K562 (cell line): Measurements from ENCODE around the gene CAPN2. TPM values are rescaled to one million over a fixed set of nuclear protein-coding genes. Genes with fewer than 3 reads are reported as not detected.

Experiments
- ATAC-seq: fragments of 200-7000 bp; cut with Tn5 transposase; 3 replicates; pipeline ENCODE4 v1.9.1; 2020; ENCODE audit warnings: moderate library complexity
- BruUV-seq: library from RNA; stranded (reverse); fragments of 400-500 nt; replicated peaks from 2 replicates; lab custom pipeline; 2021; lab: Mats Ljungman, UMichigan
- CTCF ChIA-PET: fragments of 300-600 bp; formaldehyde crosslinking; extraction: SDS; loops from one replicate; lab custom pipeline; 2021; ENCODE audit warnings: low intra/inter-chr PET ratio; lab: Yijun Ruan, JAX
- POLR2A ChIA-PET: fragments of 300-600, 350-650 bp; sonication (Branson Sonifier 250); formaldehyde crosslinking; extraction: SDS; loops from one replicate; lab custom pipeline; 2021; ENCODE audit warnings: antibody characterized with exemption, inconsistent platforms; lab: Yijun Ruan, JAX
- DNase-seq, 4 experiments: peaks; one replicate each; pipeline versions ENCODE4 v3.0.0 to v3.0.0-alpha.2; 2011 to 2018; ENCODE audit warnings: low spot score in 3 of 4, mixed read lengths in 3 of 4; ENCODE audit errors: extremely low read depth in 1 of 4
- FAIRE-seq: peaks from 2 replicates; lab custom pipeline; 2011; peaks lifted over from hg19 to GRCh38; lab: Jason Lieb, UNC
- H2AFZ ChIP-seq: 2 replicates; pipeline ENCODE4 v1.6.0; 2011; ENCODE audit warnings: low read depth, low read length, control low read depth, inconsistent platforms
- H3K27ac ChIP-seq: fragments of 200-600 bp; 3 replicates; pipeline ENCODE4 v1.8.0; 2011; ENCODE audit warnings: low read depth, mild to moderate bottlenecking, control low read depth, inconsistent platforms, low read length, moderate library complexity, mixed read lengths; ENCODE audit errors: extremely low read depth
- H3K27me3 ChIP-seq, 2 experiments: fragments of 300-600 bp in 1 of 2; 2 replicates in 1 of 2; 3 replicates in 1 of 2; pipeline versions ENCODE4 v1.6.0 to v1.8.0; 2011; ENCODE audit warnings: inconsistent platforms in 2 of 2, low read length in 2 of 2, mild to moderate bottlenecking in 1 of 2, mixed read lengths in 1 of 2, moderate library complexity in 1 of 2; ENCODE audit not compliant: control insufficient read depth in 2 of 2, insufficient read depth in 2 of 2
- H3K36me3 ChIP-seq: fragments of 300-600 bp; 3 replicates; pipeline ENCODE4 v1.8.0; 2011; ENCODE audit warnings: mild to moderate bottlenecking, low read length, inconsistent platforms; ENCODE audit not compliant: control insufficient read depth, insufficient read depth
- H3K4me1 ChIP-seq, 2 experiments: fragments of 200-600 bp in 1 of 2; replicated peaks in 1 of 2; 2 replicates in 1 of 2; 3 replicates in 1 of 2; pipeline versions ENCODE4 v1.5.1 to v1.8.0; 2011; ENCODE audit warnings: inconsistent platforms in 2 of 2, low read length in 2 of 2, mild to moderate bottlenecking in 1 of 2, mixed read lengths in 1 of 2, moderate library complexity in 1 of 2; ENCODE audit not compliant: control insufficient read depth in 2 of 2, insufficient read depth in 2 of 2
- H3K4me2 ChIP-seq: 2 replicates; pipeline ENCODE4 v1.6.1; 2011; ENCODE audit warnings: low read length, control low read depth, inconsistent platforms, mixed read lengths; ENCODE audit not compliant: insufficient read depth
- H3K4me3 ChIP-seq: fragments of 200-600 bp; sonication (generic), shearing (Covaris generic); 2 replicates; pipeline ENCODE4 v1.5.1; 2016; ENCODE audit warnings: control low read depth, inconsistent platforms
- H3K79me2 ChIP-seq: fragments of 200-600 bp; 3 replicates; pipeline ENCODE4 v1.8.0; 2011; ENCODE audit warnings: low read length, inconsistent platforms; ENCODE audit not compliant: control insufficient read depth, insufficient read depth
- H3K9ac ChIP-seq, 2 experiments: 2 replicates each; pipeline versions ENCODE4 v1.6.0 to v1.6.1; 2011; ENCODE audit warnings: low read depth in 2 of 2, low read length in 2 of 2, control low read depth in 1 of 2, inconsistent platforms in 1 of 2, mild to moderate bottlenecking in 1 of 2, mixed read lengths in 1 of 2; ENCODE audit not compliant: insufficient read depth in 1 of 2
- H3K9me1 ChIP-seq: one replicate; pipeline ENCODE4 v1.6.0; 2011; ENCODE audit warnings: inconsistent platforms, mild to moderate bottlenecking, low read length, moderate library complexity; ENCODE audit not compliant: control insufficient read depth, insufficient read depth
- H3K9me3 ChIP-seq: replicated peaks from 2 replicates; pipeline ENCODE4 v1.5.1; 2011; ENCODE audit warnings: low read depth, low read length, inconsistent platforms; ENCODE audit not compliant: control insufficient read depth, insufficient read depth
- H4K20me1 ChIP-seq: replicated peaks from 2 replicates; pipeline ENCODE4 v1.6.1; 2011; ENCODE audit warnings: low read length, inconsistent platforms, mixed read lengths; ENCODE audit not compliant: control insufficient read depth, insufficient read depth
- E2F5 ChIP-seq: sonication (generic); formaldehyde crosslinking; IDR thresholded peaks from 2 replicates; pipeline ENCODE4 v1.8.0; 2022; ENCODE audit warnings: mild to moderate bottlenecking, missing genetic modification reagents
- MYC ChIP-seq, 2 experiments: fragments of 250-450 bp in 1 of 2; sonication (Bioruptor Pico) in 1 of 2; IDR thresholded peaks; 2 replicates each; pipeline versions ENCODE4 v1.5.1 to v1.6.1; 2012 to 2021; ENCODE audit warnings: low read depth in 2 of 2, borderline replicate concordance in 1 of 2, improper control_type of control experiment in 1 of 2, low read length in 1 of 2, mild to moderate bottlenecking in 1 of 2, moderate library complexity in 1 of 2
- TAF15 ChIP-seq: fragments of 200-400 bp; formaldehyde crosslinking; IDR thresholded peaks from 2 replicates; pipeline ENCODE4 v1.6.1; 2017; ENCODE audit warnings: mild to moderate bottlenecking, low read depth, low read length, moderate library complexity
- ZNF583 ChIP-seq: fragments of 250-450 bp; sonication (Bioruptor Pico); IDR thresholded peaks from 2 replicates; pipeline ENCODE4 v1.4.0; 2020
- WGBS: fragments of 100-300 bp; shearing (Covaris generic); methylation state at CpG from one replicate; pipeline ENCODE4 v1.1.6; 2016; ENCODE audit warnings: low coverage, mixed read lengths; ENCODE audit not compliant: insufficient coverage; ENCODE audit errors: missing lambda C conversion rate; 5-methylcytosine and 5-hydroxymethylcytosine counted together
- in situ Hi-C: fragments of 300-500 bp; cut with MboI; formaldehyde crosslinking; loops from 4 replicates; pipeline ENCODE4 v1.15.0; 2018; ENCODE audit warnings: inconsistent platforms, mixed read lengths
- intact Hi-C: fragments of 100-400 bp; cut with micrococcal nuclease; formaldehyde crosslinking; loops from 2 replicates; pipeline ENCODE4 v1.14.2; 2022
- polyA plus RNA-seq, 8 experiments: library from polyadenylated mRNA; depleted of rRNA in 4 of 8; stranded (reverse) in 5 of 8; unstranded in 3 of 8; fragments of >200 nt; fragmentation: Nextera tagmentation in 2 of 8; fragmentation: Illumina TruSeq in 1 of 8; extraction: Ambion mirVana in 2 of 8; extraction: Trizol in 1 of 8; gene quantifications; 2 replicates each; pipeline versions ENCODE4 v1.2.1 to v1.2.3, GENCODE V29; 2011 to 2014; ENCODE audit warnings: inconsistent platforms in 1 of 8, missing spikeins in 1 of 8
- total RNA-seq, 7 experiments: library from RNA; depleted of rRNA in 6 of 7; stranded (reverse); fragments of >200 nt in 6 of 7; fragmentation: Illumina TruSeq in 2 of 7; extraction: Trizol in 2 of 7; gene quantifications; 2 replicates each; pipeline versions ENCODE4 v1.2.1 to v1.2.3, GENCODE V29; 2011 to 2021; ENCODE audit warnings: low replicate concordance in 1 of 7

The CAPN2 gene
- total and polyA plus RNA-seq, 9 of the 15 experiments (the other 6 are each of a cell fraction or from before 2014, with no cell fraction given): 24.6 to 157 (median 101) TPM

- in situ Hi-C loops (no loop called here), intact Hi-C loops (loop anchor here (5.0 kb wide), 1 partner anchor 1990 kb away; no protein-coding TSS in a partner anchor)
- H3K27me3 ChIP-seq: no peaks in the 10 kb centered on the region
- no peaks in the 10 kb centered on the region for H3K9me3 ChIP-seq
- peaks cover 54% of the 10 kb centered on the region; the same call in 2 of the 3 replicates for H3K36me3 ChIP-seq
- peaks cover 22 to 38% of the 10 kb centered on the region in 2 experiments for H3K4me1 ChIP-seq
- H3K9me1 ChIP-seq: no peaks in the 10 kb centered on the region
- H3K4me3 ChIP-seq: no peak overlapping the region
- ChIA-PET POLR2A (interaction anchor here (0.7 to 2.4 kb wide), 5 partner anchors 9 to 88 kb away, joined by 3 to 9 read pairs (median 8); no protein-coding TSS in a partner anchor), CTCF (no interaction called here)
- no TSS peak for BruUV-seq
- no peak overlapping the region for H3K4me2 ChIP-seq
- H3K9ac ChIP-seq: no peak overlapping the region
- H4K20me1 ChIP-seq: no peaks in the 10 kb centered on the region
- 83% methylated on average over 3 of the region's 4 CpGs for WGBS
- TF ChIP-seq ZNF583 (CRISPR knock-in tag) (no peak), TAF15 (no peak), MYC (IDR thresholded peaks at IDR 0.05; ENCODE audit: low read depth, low read length) (no peak), MYC (CRISPR knock-in tag; IDR thresholded peaks at IDR 0.05; ENCODE audit: borderline replicate concordance, low read depth) (0 out of 2 replicates have a peak, but pooled peaks have one; percentile 29), E2F5 (CRISPR knock-in tag) (no peak)
- FAIRE-seq (no peak), ATAC-seq (no peak), DNase-seq (no peak)
- no peak overlapping the region for H3K27ac ChIP-seq
- H3K79me2 ChIP-seq: peaks cover 27% of the 10 kb centered on the region
- no peak overlapping the region for H2AFZ ChIP-seq
These were observed 15.2 kb downstream of the CAPN2 start for GRCh38 chr1:223727541-223727940.
